HG03095 (cell line): ENCODE data around the gene AKAP13.

Source experiments
- ATAC-seq: cut with Tn5 transposase; IDR thresholded peaks from one replicate; pipeline ENCODE4 v1.9.1; 2021; ENCODE audit warnings: moderate library complexity; ENCODE audit not compliant: unreplicated experiment

AKAP13 gene

DNA sequence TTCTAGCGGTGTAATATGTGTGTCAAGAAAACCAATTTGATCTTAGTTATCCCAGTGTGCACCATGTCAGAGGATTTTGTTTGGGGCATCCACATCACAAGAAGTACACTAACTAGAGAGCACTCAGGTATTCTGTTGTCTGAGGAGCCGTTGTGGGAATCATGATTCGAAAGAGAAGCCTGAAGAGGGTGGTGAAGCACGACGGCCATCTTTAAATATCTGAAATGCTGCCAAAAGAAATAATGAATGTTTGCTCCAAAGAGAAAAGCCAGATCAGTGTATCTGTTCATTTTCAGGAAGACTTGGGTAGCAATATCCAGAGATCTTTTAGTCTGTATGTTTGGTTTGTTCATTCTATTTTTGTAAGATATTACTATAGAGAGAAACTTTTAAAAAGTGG is 233.7 kb downstream of the AKAP13 start:
- no peak for ATAC-seq

DNA sequence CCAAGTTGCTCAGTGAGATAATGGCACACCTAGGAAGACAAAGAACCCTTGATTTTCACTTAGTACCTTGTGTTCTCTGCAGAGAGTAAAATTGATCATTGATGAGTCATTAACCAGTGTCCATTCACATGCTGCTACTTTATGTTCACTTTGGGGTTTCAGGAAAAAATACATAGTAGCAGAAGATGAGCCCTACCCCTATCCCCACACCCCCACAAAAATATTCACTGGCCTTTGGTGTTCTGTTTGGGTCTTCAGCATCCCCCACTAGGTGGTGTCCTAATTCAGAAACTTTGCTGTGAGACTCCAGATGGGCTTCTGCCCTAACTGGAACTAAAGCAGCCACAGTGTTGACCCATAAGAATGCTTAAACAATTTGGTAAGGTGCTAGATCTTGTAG is 235.5 kb downstream of the AKAP13 start:
- peak; percentile 63 for ATAC-seq

DNA sequence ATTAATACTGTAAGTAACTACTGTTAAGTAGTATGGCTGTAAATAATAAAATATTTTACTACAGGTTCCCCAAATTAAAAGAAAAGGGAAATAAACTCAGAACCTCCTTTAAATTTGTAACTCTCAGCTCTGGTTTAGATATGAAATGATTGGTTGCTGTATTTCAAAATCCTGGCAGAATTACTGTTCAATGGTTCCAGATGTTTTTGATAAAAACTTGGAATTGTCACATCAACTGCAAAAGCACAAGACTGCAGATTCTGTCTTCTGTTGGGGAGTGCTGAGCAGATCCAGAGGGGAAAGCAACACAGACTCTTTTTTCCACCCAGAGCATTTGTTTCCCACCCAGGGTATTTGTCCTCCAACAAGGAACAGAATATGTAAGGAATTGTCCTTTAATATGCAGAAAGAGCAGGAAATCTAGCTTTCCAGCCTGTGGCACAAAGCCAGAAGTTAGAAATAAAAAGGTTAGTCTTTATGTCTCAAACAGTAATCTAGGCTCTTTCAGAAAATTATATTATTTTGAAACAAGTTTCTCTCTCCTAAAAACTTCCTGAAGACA is 236.2 kb downstream of the AKAP13 start:
- no peak for ATAC-seq

DNA sequence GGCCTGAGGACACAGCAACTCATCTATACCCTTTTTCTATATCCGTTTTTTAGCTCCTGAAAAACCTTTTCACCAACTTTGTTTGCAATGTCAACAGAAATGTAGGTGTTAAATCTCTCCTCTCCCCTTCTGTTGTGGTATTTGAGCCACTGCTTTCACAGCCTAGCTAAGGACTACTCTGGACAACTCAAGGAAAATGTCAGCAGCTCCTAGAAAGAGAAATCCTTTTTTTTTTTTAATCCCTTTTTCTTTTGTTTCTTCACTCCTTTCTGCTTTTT is 237.8 kb downstream of the AKAP13 start:
- no peak for ATAC-seq

DNA sequence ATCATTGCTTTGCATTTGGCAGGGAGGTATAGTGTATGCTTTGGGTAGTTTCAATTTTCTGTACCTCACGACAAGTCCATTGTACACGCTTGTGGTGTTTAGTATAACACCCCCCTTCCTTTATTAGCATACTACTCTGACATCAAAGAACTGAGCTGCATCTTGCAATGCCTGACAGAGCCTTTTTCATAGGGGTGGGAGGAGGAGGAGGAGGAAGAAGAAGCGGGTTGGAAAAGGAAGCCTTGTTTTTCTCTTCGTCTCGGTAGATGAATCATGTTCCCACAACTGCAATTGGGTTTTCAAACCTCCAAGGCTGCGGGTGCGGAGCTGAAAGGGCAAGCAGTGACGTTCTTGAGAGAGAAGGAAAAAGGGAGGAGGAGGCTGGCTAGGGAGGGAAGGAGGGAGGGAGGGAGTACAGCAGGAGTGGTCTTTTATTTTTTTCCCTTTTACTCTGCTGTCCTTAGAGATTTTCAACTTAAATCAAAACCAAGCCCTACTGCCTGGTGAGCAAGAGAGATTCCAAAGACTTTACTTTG is 238.6 kb downstream of the AKAP13 start:
- no peak for ATAC-seq

DNA sequence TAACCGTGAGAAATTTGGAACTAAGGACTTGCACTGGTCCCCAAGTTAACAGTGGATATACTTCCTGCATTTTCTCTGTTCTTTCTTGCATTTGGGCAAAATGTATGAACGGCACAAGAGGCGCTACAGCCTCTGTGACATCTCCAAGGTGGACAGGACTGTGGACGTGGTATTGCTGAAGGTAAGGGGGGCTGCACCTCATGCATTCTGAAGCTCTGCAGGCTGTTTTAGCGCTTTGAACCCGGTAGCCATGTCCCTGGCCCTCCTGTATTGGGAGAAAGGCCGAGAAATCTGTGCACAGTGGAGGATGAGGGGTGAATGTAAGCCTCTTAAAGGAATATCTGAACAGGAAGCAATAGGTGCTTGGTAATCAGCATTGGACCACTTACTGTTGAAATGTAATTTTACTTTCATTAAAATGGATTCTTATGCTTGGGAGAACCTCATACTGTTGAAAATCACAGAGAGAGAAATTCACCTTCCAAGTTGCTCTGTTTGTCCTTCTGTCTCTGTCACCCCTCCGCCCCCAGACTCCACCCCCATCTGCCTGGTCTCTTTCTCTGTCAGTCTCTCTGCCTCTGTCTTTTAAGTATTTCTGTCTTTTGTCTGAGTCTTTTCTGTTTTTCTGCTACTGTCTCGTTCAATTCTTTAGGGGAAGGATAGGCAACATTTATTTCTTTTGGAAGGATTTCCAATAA is 239.7 kb downstream of the AKAP13 start:
- no peak for ATAC-seq

DNA sequence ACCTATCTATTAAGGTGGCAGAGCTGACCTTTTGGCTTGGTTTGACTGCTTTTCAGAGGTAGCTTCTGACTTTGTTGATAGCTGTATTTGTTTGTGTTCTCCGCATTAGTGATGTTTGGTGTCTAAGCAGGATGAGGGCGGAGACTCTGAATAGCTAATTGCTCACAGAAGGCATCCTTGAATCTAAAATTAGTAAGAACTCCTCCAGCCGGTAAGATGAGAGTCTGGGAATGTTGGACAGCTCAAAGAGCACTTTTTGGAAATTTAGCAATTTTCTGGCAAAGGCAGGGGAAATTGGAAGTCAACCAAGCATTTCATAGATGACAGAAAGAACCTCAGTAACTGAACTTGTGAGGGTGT is 240.3 kb downstream of the AKAP13 start:
- ATAC-seq: no peak

DNA sequence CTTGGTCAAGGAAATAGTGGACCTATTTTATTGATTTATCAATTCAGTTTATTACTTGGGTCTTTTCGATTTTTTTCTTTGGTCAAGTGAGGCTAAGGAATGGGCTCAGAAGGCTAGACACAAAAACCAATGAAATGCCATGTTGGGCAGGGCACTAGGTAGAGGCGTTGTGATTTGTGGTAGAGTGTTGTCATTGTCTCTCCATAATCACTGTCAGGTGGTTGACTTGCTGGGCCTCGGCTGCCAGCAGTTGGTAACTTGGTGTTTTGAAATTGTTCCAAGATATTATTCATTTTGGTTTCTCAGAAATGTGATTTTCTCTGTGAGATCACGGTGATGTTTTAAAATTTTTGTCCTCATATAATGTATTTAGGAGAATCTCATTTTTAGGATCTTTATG is 240.7 kb downstream of the AKAP13 start:
- ATAC-seq: no peak

DNA sequence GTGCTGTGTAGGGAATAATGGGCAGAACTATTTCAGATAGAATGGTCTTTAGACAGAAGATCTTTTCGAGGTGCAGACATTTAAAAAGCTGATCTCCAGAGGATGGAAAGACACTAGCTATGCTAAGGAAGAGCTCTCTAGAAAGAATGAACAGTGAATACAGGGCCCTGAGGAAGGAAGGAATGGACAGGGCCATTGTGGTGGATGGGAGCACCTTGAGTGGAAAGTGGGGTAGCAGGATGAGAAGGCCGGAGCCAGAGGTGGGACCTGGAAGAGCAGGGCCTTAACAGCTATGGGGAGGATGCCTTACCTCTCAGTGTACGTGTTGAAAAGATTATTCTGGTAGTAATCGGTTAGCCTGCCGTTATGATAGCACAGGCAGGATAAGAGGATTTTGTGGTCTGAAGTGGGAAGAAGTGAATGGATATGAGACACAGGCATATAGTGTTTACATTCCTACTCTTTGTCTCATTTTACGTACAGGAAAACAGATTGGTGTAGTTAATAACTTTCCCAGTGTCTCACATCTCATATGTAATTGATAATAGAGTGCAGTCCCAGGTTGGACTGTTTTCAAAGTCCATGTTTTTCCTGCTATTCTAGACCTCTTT is 241.9 kb downstream of the AKAP13 start:
- no peak for ATAC-seq

DNA sequence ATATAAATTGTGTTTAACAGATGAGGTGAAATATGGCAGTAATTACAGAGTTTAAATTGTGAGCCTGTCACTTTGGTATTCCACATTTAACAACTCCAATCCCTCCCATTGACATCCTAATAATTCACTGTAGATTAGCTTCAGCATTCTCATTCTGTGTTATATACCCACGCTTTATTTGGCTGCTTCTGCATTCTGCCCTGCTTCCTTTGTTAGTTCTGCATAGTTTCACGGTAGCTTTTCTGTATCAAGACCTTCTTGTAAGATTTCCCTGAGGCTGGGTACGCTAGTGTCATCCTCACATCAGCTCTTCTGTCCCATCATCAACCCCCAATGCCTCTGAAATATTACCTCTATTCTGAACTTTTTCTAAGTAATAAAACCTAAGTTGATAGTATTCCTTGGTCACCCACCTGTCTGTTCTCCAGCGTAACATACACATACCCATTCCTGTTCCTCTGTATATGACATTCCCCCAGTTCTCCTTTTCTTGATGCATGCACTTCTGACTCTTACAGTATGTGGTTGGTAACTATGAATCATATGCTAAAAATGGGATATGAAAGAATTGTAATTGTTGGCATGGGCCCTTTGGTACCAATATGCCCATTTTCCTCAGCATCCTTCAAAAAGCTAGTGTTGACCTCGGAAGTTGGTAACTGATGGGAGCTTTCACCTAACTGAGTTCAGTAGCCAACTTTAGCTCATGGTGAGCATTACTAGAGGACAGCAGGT is 243.1 kb downstream of the AKAP13 start:
- ATAC-seq: no peak

DNA sequence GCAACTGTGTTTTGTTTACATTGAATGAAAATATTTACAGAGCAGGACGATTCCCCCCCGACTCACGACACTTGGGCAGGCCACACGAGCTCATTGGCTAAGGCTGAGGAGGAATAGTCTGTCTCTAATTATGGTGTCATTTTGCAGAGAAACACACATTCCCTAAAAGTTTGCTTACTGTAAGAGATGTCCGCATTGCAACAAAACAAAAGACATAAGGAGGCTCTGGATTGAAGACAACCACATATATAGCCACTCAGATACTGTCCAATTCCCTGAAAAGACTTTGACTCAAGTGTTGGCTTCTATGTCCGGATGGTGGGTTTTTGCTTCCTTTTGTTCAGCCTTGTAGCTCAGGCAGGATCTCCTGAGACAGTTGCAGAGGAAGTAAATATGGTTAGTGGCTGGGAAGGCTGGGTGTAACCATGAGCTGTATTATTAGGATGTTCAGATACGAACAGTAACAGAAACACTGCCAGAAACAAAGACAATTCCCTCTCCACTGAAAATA is 243.9 kb downstream of the AKAP13 start:
- no peak for ATAC-seq

DNA sequence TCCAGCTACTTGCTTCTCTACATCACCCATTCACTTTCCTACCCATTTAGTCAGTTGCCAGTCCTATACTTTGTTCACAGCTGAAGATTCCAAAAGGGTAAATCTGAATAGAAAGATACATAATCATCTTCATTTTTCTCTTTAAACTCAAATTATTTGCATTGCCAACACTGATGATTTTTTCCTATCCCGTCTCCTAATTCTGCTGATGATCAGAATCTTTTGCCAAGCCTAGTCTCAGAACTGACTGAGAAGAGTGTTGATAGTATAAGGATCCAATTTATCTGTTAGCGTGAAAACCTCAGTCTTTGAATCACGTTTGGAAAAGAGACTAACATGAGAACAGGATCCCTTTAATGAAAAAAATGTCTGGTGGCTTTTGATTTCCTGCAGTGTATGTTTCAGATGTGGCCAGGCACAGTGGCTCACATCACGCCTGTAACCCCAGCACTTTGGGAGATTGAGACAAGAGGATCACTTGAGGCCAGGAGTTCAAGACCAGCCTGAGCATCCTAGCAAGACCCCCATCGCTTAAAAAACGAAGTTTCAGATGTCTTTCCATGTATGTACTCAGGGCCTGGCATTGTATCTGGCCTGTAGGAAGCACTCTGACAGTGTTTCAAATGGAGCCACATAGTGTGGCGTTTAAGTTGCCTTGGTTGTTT is 244.9 kb downstream of the AKAP13 start:
- ATAC-seq: no peak

DNA sequence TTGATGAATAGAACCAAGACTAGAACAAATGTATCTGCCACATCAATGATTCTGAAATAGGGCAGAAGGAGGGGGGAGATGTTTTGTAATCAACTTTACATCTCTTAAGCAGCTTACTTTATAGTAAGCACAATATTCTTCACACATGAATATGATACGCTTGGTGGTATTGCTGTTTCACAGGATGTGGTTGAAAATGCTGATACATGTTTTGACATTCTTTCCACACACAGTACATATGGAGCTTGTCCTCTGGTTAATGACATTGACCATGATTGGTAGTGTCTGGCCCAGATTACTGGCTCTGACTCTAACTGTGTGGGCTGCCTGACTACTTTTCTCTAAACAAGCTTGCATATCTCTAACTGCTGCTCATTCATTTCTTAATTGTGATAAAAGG is 245.5 kb downstream of the AKAP13 start:
- no peak for ATAC-seq

DNA sequence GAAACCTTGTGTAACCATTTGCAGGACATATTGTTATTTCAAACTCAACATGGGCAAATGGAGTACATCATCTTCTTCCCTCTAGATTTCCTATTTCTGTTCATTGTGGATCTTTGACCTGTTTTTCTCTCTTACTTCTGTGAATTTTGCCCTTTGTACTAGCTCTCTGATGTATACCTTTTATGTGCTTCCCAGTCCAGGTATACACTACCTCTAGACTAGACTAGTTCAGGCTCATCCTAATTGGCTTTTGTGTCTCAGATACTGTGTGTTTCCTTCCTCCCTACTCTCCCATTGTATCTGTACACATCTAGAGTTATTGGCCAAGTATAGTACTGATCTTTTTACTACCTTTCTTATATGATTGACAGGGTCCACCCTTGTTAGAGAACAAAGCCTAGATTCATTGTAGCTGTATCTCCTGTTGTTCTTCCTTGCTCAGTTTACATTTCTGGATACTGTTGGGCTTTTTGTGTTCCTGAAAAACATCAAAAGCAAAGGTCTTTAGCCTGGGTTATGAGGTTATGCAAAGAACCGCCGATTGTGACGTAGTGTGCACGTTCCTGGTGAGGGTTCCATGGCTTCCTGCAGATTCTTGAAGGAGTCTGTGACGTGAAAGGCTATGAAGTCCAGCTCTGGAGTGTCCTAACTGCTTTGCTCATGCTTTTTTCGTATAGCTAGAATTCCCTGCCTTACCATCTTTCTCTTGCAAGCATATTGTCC is 247.0 kb downstream of the AKAP13 start:
- ATAC-seq: no peak

DNA sequence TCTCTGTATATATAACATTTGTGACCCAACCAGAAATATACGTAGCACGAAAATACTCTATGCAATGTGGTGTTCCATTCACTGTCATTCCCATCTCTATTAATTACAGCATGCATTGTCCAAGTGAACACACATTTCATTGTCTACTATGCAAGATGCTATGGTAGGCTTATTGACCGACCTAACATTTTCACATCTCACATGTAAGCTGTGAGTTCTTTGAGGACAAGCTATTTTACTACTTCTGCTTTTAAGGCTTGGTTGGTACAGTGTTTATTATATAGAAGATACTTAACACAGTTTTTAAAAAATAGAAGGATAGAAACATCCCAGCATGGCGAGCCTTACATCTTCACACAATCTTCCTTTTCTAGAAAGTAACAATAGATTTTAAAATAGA is 249.9 kb downstream of the AKAP13 start:
- no peak for ATAC-seq

DNA sequence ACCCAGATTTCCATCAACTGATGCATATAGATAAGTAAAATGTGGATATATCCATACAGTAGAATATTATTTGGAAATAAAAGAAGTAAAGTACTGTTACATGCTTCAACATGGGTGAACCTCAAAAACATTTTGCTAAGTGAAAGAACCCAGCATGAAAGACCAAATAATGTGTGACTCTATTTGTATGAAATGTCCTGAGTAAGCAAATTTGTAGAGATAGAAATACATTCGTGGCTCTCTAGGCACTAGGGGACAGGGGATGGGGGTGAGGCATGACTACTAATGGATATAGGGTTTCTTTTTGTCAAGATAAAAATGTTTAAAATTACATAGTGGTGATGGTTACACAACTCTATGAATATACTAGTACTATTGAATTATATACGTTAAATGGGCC is 250.6 kb downstream of the AKAP13 start:
- ATAC-seq: no peak

DNA sequence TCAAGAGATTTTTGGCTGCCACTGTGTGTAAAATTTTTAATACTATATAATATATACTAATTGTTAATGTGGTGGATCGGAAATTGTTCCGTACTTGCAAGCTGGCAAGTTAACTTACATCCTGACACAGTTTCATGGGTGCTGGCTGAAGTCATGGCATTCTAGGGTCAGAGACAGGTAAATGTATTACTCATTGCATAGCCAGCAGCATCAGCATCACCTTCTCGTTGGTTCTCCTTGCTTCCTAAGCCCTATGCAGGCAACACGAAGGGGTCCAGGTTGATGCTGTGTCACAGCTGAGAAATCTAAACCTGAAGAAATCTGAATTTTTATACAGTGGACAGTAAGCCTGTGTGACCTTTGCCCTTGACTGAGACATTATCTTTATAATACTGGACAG is 251.6 kb downstream of the AKAP13 start:
- no peak for ATAC-seq

DNA sequence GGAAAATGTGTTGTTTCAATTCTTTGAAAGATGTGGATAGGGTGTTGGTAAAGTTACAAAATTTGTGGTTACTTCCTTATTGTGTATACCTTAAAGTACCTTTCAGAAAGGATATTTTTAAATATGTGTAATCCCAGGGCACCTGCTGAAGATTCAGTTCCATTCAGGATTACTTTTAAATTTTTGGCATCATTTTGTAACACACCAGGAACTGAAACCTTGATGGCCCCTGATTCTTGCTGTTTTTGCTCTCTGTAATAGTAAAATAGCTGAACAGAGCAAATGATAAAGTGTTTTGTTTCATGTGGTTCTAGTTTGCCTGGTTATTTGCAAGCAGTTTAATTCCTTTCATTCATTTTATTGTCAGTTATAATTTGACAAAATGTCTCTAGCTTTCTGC is 253.5 kb downstream of the AKAP13 start:
- no peak for ATAC-seq

DNA sequence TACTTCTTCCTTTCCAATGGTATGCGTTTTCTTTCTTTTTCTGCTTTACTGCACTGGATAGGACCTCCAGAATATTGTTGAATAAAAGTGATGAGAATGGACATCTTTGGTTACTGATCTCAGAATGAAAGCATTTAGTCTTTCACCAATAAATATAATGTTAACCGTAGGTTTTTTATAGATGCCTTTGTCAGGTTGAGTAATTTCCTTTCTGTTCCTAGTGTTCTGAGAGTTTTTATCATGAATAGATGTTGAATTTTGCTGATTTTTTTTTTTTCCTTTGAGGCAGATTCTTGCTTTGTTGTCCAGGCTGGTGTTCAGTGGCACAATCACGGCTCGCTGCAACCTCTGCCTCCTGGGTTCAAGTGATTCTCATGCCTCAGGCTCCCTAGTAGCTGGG is 255.9 kb downstream of the AKAP13 start:
- no peak for ATAC-seq

DNA sequence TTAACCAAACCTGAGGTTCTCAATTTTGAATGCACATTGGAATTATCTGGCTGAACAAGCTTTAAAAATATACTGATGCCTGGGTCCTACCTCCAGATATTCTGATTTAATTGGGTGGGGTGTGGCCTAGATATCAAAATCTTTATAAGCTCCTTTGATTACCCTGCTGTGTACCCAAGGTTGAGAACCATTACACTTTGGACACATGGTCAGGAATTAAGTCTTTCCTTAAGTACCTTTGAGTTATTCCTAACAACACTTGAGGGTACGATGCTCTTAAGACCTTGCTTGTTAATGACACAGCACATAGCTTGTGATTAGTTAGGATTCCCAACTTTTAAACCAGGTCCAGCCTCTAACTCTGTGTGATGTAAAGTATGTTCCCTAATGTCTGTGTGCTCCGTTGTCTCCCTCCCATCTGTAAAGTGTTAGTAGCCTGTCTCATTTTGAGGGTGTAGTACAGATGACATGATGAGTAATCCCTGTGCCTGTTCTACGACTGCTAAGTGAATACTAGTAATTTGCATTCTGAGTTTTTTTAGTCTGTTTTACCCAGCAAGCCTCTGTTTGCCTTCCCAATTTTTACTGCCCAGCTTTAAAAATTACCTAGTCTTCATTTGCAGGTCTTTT is 259.5 kb downstream of the AKAP13 start:
- peak; percentile 76 for ATAC-seq
